Endothelial cell of umbilical vein (primary cell): ENCODE data around the gene KMT2C. TPM values are rescaled to one million over a fixed set of nuclear protein-coding genes. Genes with fewer than 3 reads are reported as not detected.

Source experiments
- BruUV-seq: library from RNA; stranded (reverse); fragments of 400-500 nt; replicated peaks from 2 replicates; lab custom pipeline; 2021; lab: Mats Ljungman, UMichigan
- CTCF ChIA-PET: fragments of 300-600, 350-600 bp; sonication (Branson Sonifier 250); formaldehyde crosslinking; loops from one replicate; lab custom pipeline; 2021; ENCODE audit warnings: antibody characterized with exemption, inconsistent platforms; lab: Charles Lee
- POLR2A ChIA-PET: fragments of 300-600, 350-600 bp; sonication (Branson Sonifier 250); formaldehyde crosslinking; loops from one replicate; lab custom pipeline; 2021; ENCODE audit warnings: antibody characterized with exemption, inconsistent platforms; lab: Charles Lee
- DNase-seq: peaks from one replicate; pipeline ENCODE4 v3.0.0-alpha.2; 2011; ENCODE audit warnings: low read depth, low spot score
- FAIRE-seq: peaks from 2 replicates; lab custom pipeline; 2011; peaks lifted over from hg19 to GRCh38; lab: Jason Lieb, UNC
- H2AFZ ChIP-seq: 2 replicates; pipeline ENCODE4 v1.6.0; 2012; ENCODE audit warnings: low read depth, low read length, control low read depth, inconsistent platforms
- H3K27ac ChIP-seq: 2 replicates; pipeline ENCODE4 v1.5.1; 2011; ENCODE audit warnings: low read depth, mild to moderate bottlenecking, control low read depth, low read length, moderate library complexity; ENCODE audit not compliant: insufficient read depth
- H3K27me3 ChIP-seq, 2 experiments: 2 replicates each; pipeline versions ENCODE4 v1.6.0 to v1.6.1; 2011; ENCODE audit warnings: low read length in 2 of 2, mixed read lengths in 1 of 2; ENCODE audit not compliant: control insufficient read depth in 2 of 2, insufficient read depth in 2 of 2
- H3K36me3 ChIP-seq, 2 experiments: 2 replicates in 1 of 2; 3 replicates in 1 of 2; pipeline ENCODE4 v1.5.1; 2011; ENCODE audit warnings: low read length in 2 of 2, mild to moderate bottlenecking in 1 of 2, moderate library complexity in 1 of 2; ENCODE audit not compliant: control insufficient read depth in 2 of 2, insufficient read depth in 2 of 2; ENCODE audit errors: extremely low read depth in 1 of 2
- H3K4me1 ChIP-seq: 3 replicates; pipeline ENCODE4 v1.5.1; 2011; ENCODE audit warnings: mild to moderate bottlenecking, low read length; ENCODE audit not compliant: control insufficient read depth, insufficient read depth; ENCODE audit errors: extremely low read depth
- H3K4me2 ChIP-seq: 2 replicates; pipeline ENCODE4 v1.6.1; 2011; ENCODE audit warnings: low read length, control low read depth, mixed read lengths; ENCODE audit not compliant: insufficient read depth
- H3K4me3 ChIP-seq, 3 experiments: fragments of 200-600 bp in 1 of 3; sonication (generic), shearing (Covaris generic) in 1 of 3; replicated peaks in 1 of 3; 2 replicates each; pipeline ENCODE4 v1.5.1; 2011 to 2016; ENCODE audit warnings: control low read depth in 3 of 3, low read length in 3 of 3, mild to moderate bottlenecking in 2 of 3, inconsistent platforms in 1 of 3, low read depth in 1 of 3, moderate library complexity in 1 of 3; ENCODE audit not compliant: insufficient read depth in 1 of 3
- H3K79me2 ChIP-seq: 2 replicates; pipeline ENCODE4 v1.6.0; 2012; ENCODE audit warnings: low read length, inconsistent platforms; ENCODE audit not compliant: control insufficient read depth, insufficient read depth
- H3K9ac ChIP-seq: replicated peaks from 2 replicates; pipeline ENCODE3; 2011; ENCODE audit warnings: low read length, control low read depth; ENCODE audit not compliant: insufficient read depth; ENCODE audit errors: extremely low read depth
- H3K9me1 ChIP-seq: replicated peaks from 3 replicates; pipeline ENCODE4 v1.6.0; 2011; ENCODE audit warnings: mild to moderate bottlenecking, low read length; ENCODE audit not compliant: control insufficient read depth, insufficient read depth; ENCODE audit errors: extremely low read depth
- H3K9me3 ChIP-seq: replicated peaks from 2 replicates; pipeline ENCODE4 v1.5.1; 2012; ENCODE audit warnings: low read length, inconsistent platforms; ENCODE audit not compliant: control insufficient read depth, insufficient read depth
- H4K20me1 ChIP-seq: replicated peaks from 2 replicates; pipeline ENCODE3; 2011; ENCODE audit warnings: mild to moderate bottlenecking, low read length; ENCODE audit not compliant: control insufficient read depth, insufficient read depth; ENCODE audit errors: extremely low read depth
- CTCF ChIP-seq, 2 donors: IDR thresholded peaks; 1 replicate in 1 of 2; 2 replicates in 1 of 2; pipeline ENCODE4 v1.5.1; 2011; ENCODE audit warnings: low read length in 2 of 2, mild to moderate bottlenecking in 2 of 2, moderate library complexity in 2 of 2, control low read depth in 1 of 2, inconsistent platforms in 1 of 2, low read depth in 1 of 2; ENCODE audit not compliant: insufficient read depth in 1 of 2; ENCODE audit errors: extremely low read depth in 1 of 2
- EZH2 ChIP-seq: IDR thresholded peaks from 2 replicates; pipeline ENCODE4 v1.6.1; 2012; ENCODE audit warnings: borderline replicate concordance, low read depth, mild to moderate bottlenecking, moderate library complexity, low read length, inconsistent platforms; ENCODE audit not compliant: severe bottlenecking
- FOS ChIP-seq: IDR thresholded peaks from 2 replicates; pipeline ENCODE4 v1.6.1; 2011; ENCODE audit warnings: mild to moderate bottlenecking, low read length, moderate library complexity, borderline replicate concordance; ENCODE audit not compliant: insufficient read depth
- GATA2 ChIP-seq: IDR thresholded peaks from 2 replicates; pipeline ENCODE4 v1.7.0; 2011; ENCODE audit warnings: low read depth, mild to moderate bottlenecking, moderate library complexity, mixed read lengths, low read length; ENCODE audit not compliant: insufficient read length, insufficient read depth
- JUN ChIP-seq: IDR thresholded peaks from 2 replicates; pipeline ENCODE4 v1.6.1; 2011; ENCODE audit warnings: borderline replicate concordance, low read depth; ENCODE audit not compliant: insufficient read length, insufficient read depth
- MYC ChIP-seq: IDR thresholded peaks from one replicate; pipeline ENCODE4 v1.6.1; 2011; ENCODE audit warnings: mild to moderate bottlenecking, low read depth, low read length
- POLR2A ChIP-seq: IDR thresholded peaks from 2 replicates; pipeline ENCODE4 v1.6.1; 2012; ENCODE audit warnings: low read depth, mild to moderate bottlenecking, control low read depth, low read length
- POLR2AphosphoS5 ChIP-seq: IDR thresholded peaks from 2 replicates; pipeline ENCODE4 v1.6.1; 2012; ENCODE audit warnings: low read depth, mild to moderate bottlenecking, control low read depth, low read length, moderate library complexity; ENCODE audit not compliant: insufficient read depth
- dilution Hi-C: fragments of 300-500 bp; cut with MboI; formaldehyde crosslinking; loops from one replicate; pipeline ENCODE4 v1.15.0; 2019; ENCODE audit warnings: low sequenced_read_pairs; ENCODE audit not compliant: extremely low pct_ligation_motif_present
- intact Hi-C: fragments of 100-400 bp; cut with micrococcal nuclease; formaldehyde crosslinking; loops from one replicate; pipeline ENCODE4 v1.10.0; 2022
- polyA plus RNA-seq, 4 experiments: library from polyadenylated mRNA; depleted of rRNA in 3 of 4; stranded (reverse) in 3 of 4; unstranded in 1 of 4; fragments of >200 nt; gene quantifications; 2 replicates each; pipeline versions ENCODE4 v1.2.1 to v1.2.3, GENCODE V29; 2011 to 2012; ENCODE audit warnings: missing spikeins in 1 of 4
- total RNA-seq: library from RNA; stranded (reverse); gene quantifications from 2 replicates; pipeline ENCODE4 v1.2.3, GENCODE V29; 2021
- TF ChIP-seq, protein P1 (sequence below): IDR thresholded peaks from 2 replicates; pipeline ENCODE4 v1.6.1; 2011; ENCODE audit not compliant: insufficient read depth, insufficient read length

Gene KMT2C
- total and polyA plus RNA-seq, 2 donors (not counting 3 experiments of a cell fraction or from before 2014, with no cell fraction given): 8.0 to 53.7 TPM

GRCh38 chr7:152315845-152316244 is 120.0 kb downstream of the KMT2C start:
- Histone ChIP-seq H3K9me1 (no peaks in the 10 kb centered on the region), H3K9ac (no peak overlapping the region), H3K36me3 (peaks cover 0 to 2% of the 10 kb centered on the region in 2 experiments), H4K20me1 (no peaks in the 10 kb centered on the region), H3K27me3 (no peaks in the 10 kb centered on the region), H3K4me1 (peaks cover 12% of the 10 kb centered on the region), H3K4me2 (no peak overlapping the region), H3K4me3 (no peak overlapping the region), H2AFZ (no peak overlapping the region), H3K9me3 (no peaks in the 10 kb centered on the region), H3K27ac (no peak overlapping the region), H3K79me2 (peaks cover 16% of the 10 kb centered on the region)
- DNase-seq: no peak
- intact Hi-C loops (no loop called here), dilution Hi-C loops (no loop called here)
- ChIA-PET POLR2A (no interaction called here), CTCF (interaction anchor here (3.5 kb wide), 1 partner anchor 20 kb away, joined by 11 read pairs; no protein-coding TSS in a partner anchor)
- no peak for TF ChIP-seq EZH2
- TF ChIP-seq FOS: no peak
- TF ChIP-seq POLR2AphosphoS5: no peak
- TF ChIP-seq CTCF (IDR thresholded peaks at IDR 0.05; ENCODE audit: extremely low read depth in 1 of 2, insufficient read depth in 1 of 2, low read depth in 1 of 2, low read length in 2 of 2): no peak
- no peak for TF ChIP-seq JUN
- no peak for TF ChIP-seq MYC
- TF ChIP-seq, protein P1, sequence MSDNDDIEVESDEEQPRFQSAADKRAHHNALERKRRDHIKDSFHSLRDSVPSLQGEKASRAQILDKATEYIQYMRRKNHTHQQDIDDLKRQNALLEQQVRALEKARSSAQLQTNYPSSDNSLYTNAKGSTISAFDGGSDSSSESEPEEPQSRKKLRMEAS: no peak
- no peak for TF ChIP-seq POLR2A
- TF ChIP-seq GATA2: no peak
- BruUV-seq: no TSS peak
- no peak for FAIRE-seq
